Measurements from ENCODE around the gene PRKCSH. TPM values are rescaled to one million over a fixed set of nuclear protein-coding genes. Genes with fewer than 3 reads are reported as not detected.

The PRKCSH gene
- total RNA-seq, 1 donor from 2014 or later = 405 TPM

DNA sequence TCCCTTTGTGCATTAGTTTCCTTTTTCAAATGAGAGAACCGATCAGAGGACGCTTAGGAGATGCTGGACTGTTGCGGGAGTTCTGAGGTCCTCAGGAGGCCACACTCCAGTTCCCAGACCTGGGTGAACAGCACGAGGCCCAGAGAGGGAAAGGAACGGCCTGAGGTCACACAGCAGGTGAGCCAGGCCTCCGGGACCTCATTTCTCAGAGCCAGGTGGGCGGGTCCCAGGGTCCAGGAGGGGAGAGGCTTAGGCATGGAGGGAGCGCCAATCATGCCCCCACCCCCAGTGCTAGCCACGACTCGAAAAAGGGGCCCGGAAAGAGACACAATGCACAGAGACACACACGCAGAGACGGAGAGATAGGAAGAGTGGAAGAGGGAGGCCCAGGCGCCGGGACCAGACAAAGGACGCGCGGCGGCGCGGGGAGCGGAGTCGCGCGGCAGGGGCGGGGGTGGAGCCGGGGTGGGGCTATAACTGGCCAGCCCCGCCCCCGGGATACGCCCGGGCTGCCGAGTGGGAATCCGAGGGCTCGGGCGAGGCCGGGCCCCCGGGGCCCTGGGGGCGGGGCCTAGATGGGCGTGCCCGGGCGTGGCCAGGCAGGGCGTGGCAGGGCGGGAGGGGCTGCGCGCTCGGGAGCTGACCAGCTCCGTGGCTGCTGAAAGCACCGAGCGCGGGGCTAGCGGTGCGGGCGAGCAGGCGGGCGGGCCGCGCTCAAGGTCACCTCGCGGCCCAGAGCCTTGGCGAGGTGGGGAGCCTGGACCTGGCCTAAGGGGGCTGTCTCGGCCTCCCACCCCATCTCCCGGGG, 43.9 kb downstream of the PRKCSH start:
- Mint-ChIP-seq H3K9me3 (ENCODE audit: unreplicated experiment) (peaks cover 1% of the 10 kb centered on the region), H3K27me3 (ENCODE audit: low read depth, unreplicated experiment) (peaks cover 35% of the 10 kb centered on the region), H3K4me3 (ENCODE audit: unreplicated experiment) (no peak overlapping the region), H3K4me1 (ENCODE audit: low read depth, unreplicated experiment) (no peaks in the 10 kb centered on the region), H3K36me3 (ENCODE audit: low read depth, unreplicated experiment) (peaks cover 5% of the 10 kb centered on the region), H3K27ac (ENCODE audit: unreplicated experiment) (peak overlapping the region; percentile 18)
- Histone ChIP-seq H3K27ac (ENCODE audit: low read depth, low read length) (no peak overlapping the region), H2AFZ (ENCODE audit: low read depth, low read length) (no peak overlapping the region), H3K4me1 (ENCODE audit: insufficient read depth, low read length) (peaks cover 3% of the 10 kb centered on the region), H3K4me3 (ENCODE audit: insufficient read depth, low read depth, low read length) (no peak overlapping the region), H4K20me1 (ENCODE audit: insufficient read depth, low read length) (peaks cover 9% of the 10 kb centered on the region), H3K4me2 (ENCODE audit: low read length) (peak overlapping the region; percentile 29), H3K9ac (ENCODE audit: low read length) (no peak overlapping the region), H3K36me3 (ENCODE audit: insufficient read depth, low read length) (no peaks in the 10 kb centered on the region), H3K9me3 (ENCODE audit: insufficient read depth, low read depth, low read length) (no peaks in the 10 kb centered on the region), H3K79me2 (ENCODE audit: insufficient read depth, low read length) (no peaks in the 10 kb centered on the region), H3K27me3 (ENCODE audit: insufficient read depth, low read length) (peaks cover 15% of the 10 kb centered on the region)
- DNase-seq (ENCODE audit: low read depth) (no peak), FAIRE-seq (no peak)
- TF ChIP-seq EZH2 (IDR thresholded peaks at IDR 0.05; ENCODE audit: insufficient read depth, low read length) = no peak
- TF ChIP-seq, protein P1, sequence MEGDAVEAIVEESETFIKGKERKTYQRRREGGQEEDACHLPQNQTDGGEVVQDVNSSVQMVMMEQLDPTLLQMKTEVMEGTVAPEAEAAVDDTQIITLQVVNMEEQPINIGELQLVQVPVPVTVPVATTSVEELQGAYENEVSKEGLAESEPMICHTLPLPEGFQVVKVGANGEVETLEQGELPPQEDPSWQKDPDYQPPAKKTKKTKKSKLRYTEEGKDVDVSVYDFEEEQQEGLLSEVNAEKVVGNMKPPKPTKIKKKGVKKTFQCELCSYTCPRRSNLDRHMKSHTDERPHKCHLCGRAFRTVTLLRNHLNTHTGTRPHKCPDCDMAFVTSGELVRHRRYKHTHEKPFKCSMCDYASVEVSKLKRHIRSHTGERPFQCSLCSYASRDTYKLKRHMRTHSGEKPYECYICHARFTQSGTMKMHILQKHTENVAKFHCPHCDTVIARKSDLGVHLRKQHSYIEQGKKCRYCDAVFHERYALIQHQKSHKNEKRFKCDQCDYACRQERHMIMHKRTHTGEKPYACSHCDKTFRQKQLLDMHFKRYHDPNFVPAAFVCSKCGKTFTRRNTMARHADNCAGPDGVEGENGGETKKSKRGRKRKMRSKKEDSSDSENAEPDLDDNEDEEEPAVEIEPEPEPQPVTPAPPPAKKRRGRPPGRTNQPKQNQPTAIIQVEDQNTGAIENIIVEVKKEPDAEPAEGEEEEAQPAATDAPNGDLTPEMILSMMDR (IDR thresholded peaks at IDR 0.05; ENCODE audit: insufficient read depth, low read depth, low read length) = no peak

DNA sequence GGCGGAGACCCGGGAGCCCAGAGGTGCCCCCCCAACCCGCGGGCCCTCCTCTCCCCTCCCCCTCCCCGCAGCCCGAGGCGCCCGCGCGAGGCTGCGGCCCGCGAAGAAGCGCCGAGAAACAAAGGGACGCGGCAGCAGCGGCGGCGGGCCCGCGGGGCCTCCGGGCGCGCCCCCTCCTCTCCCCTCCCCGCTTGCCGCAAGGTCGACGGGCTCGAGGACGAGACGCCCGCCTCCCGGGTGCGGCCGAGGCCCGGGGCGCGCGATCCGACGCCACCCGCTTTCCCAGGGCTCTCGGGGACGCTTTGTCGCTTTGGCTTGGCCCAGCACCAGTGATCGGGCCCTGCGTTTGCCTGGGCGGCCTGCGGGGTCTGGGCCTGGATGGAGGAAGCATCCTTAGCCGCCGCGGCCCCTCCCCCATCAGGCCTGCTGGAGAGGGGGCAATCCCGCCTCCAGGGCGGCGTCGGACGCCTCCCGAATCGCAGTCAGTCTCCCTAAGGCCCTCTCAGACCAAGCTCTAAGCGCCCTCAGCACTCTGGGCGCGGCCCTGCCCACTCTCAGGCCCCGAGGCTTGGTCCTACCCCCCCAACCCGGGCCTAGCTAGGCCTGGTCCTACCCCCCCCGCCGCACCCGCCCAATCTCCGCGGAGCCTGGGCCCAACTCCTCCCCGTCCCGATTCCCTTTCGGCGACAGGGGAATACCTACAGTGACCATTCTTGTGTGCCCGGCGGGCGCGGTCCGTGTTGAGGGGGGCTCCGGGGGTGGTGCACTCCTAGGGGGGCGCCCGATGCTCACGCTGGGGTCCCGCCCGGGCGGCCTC, 44.7 kb downstream of the PRKCSH start:
- H3K27ac ChIP-seq (ENCODE audit: low read depth, low read length) = no peak overlapping the region
- no peak overlapping the region for H2AFZ ChIP-seq (ENCODE audit: low read depth, low read length)
- DNase-seq (ENCODE audit: low read depth) (no peak), FAIRE-seq (no peak)
- peaks cover 1% of the 10 kb centered on the region for H3K9me3 Mint-ChIP-seq (ENCODE audit: unreplicated experiment)
- no peaks in the 10 kb centered on the region for H3K4me1 Mint-ChIP-seq (ENCODE audit: low read depth, unreplicated experiment)
- peaks cover 15% of the 10 kb centered on the region for H3K27me3 ChIP-seq (ENCODE audit: insufficient read depth, low read length)
- H3K79me2 ChIP-seq (ENCODE audit: insufficient read depth, low read length) = no peaks in the 10 kb centered on the region
- H3K4me2 ChIP-seq (ENCODE audit: low read length) = no peak overlapping the region
- TF ChIP-seq, protein P1 (IDR thresholded peaks at IDR 0.05; ENCODE audit: insufficient read depth, low read depth, low read length) = no peak
- peak; percentile 89 for TF ChIP-seq EZH2 (IDR thresholded peaks at IDR 0.05; ENCODE audit: insufficient read depth, low read length)
- peaks cover 33% of the 10 kb centered on the region for H3K27me3 Mint-ChIP-seq (ENCODE audit: low read depth, unreplicated experiment)
- peaks cover 9% of the 10 kb centered on the region for H4K20me1 ChIP-seq (ENCODE audit: insufficient read depth, low read length)
- H3K4me1 ChIP-seq (ENCODE audit: insufficient read depth, low read length) = peaks cover 3% of the 10 kb centered on the region
- no peak overlapping the region for H3K9ac ChIP-seq (ENCODE audit: low read length)
- H3K4me3 ChIP-seq (ENCODE audit: insufficient read depth, low read depth, low read length) = no peak overlapping the region
- H3K4me3 Mint-ChIP-seq (ENCODE audit: unreplicated experiment) = no peak overlapping the region
- H3K27ac Mint-ChIP-seq (ENCODE audit: unreplicated experiment) = no peak overlapping the region
- no peaks in the 10 kb centered on the region for H3K9me3 ChIP-seq (ENCODE audit: insufficient read depth, low read depth, low read length)
- no peaks in the 10 kb centered on the region for H3K36me3 ChIP-seq (ENCODE audit: insufficient read depth, low read length)
- H3K36me3 Mint-ChIP-seq (ENCODE audit: low read depth, unreplicated experiment) = peaks cover 6% of the 10 kb centered on the region

Measured in astrocyte (in vitro differentiated cells and primary cell).